Testis (tissue), 2 donors: ENCODE data around the gene LAMP5.

Source experiments
- CTCF ChIP-seq, 3 experiments: fragments of 450-650 bp in 2 of 3; fragments of 200-600 bp in 1 of 3; sonication (generic) in 1 of 3; IDR thresholded peaks; one replicate each; pipeline ENCODE4 v1.5.1; 2016 to 2019; ENCODE audit warnings: antibody characterized with exemption in 3 of 3, mild to moderate bottlenecking in 2 of 3, moderate library complexity in 1 of 3
- POLR2A ChIP-seq: fragments of 450-650 bp; IDR thresholded peaks from one replicate; pipeline ENCODE4 v1.6.1; 2017; ENCODE audit warnings: antibody characterized with exemption, mild to moderate bottlenecking, moderate library complexity

GRCh38 chr20:9499126-9499899 is 15.1 kb upstream of the LAMP5 start:
- TF ChIP-seq CTCF (IDR thresholded peaks at IDR 0.05) (no peak), POLR2A (no peak)
